A673 (cell line): Measurements from ENCODE around the gene METTL25.

ENCODE experiments used
- EZH2 ChIP-seq: fragments of 200-600 bp; sonication (generic); IDR thresholded peaks from 2 replicates; pipeline ENCODE4 v1.6.1; 2017; ENCODE audit warnings: borderline replicate concordance, low read depth, mild to moderate bottlenecking, mixed read lengths, antibody characterized with exemption, low read length; ENCODE audit not compliant: poor library complexity, severe bottlenecking
- TF ChIP-seq, protein P1 (sequence below): fragments of 300-800, 200-600 bp; sonication (generic); conservative IDR thresholded peaks from 2 replicates; pipeline ENCODE4 v1.5.1; 2017; ENCODE audit warnings: low read depth, mild to moderate bottlenecking, antibody characterized with exemption, low read length, moderate library complexity, mixed read lengths

DNA sequence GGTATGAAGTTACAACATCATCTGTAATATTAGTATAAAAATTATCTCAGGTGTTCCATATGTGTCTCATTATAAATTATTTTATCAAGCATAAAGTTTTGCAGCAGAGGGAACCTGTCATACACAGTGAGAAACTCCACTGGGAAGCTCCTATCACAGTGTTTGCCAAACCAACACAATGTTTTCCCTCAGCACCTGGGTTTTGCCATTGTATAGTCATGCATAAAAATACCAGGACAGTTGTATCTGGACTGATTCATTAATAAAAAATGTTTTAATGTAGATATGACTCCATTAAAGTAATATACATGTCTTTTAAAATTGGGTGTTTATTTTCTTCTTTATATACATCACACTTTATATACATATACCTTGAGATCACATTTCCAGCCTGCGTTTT is 56.6 kb downstream of the METTL25 start:
- TF ChIP-seq, protein P1, sequence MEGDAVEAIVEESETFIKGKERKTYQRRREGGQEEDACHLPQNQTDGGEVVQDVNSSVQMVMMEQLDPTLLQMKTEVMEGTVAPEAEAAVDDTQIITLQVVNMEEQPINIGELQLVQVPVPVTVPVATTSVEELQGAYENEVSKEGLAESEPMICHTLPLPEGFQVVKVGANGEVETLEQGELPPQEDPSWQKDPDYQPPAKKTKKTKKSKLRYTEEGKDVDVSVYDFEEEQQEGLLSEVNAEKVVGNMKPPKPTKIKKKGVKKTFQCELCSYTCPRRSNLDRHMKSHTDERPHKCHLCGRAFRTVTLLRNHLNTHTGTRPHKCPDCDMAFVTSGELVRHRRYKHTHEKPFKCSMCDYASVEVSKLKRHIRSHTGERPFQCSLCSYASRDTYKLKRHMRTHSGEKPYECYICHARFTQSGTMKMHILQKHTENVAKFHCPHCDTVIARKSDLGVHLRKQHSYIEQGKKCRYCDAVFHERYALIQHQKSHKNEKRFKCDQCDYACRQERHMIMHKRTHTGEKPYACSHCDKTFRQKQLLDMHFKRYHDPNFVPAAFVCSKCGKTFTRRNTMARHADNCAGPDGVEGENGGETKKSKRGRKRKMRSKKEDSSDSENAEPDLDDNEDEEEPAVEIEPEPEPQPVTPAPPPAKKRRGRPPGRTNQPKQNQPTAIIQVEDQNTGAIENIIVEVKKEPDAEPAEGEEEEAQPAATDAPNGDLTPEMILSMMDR, result no peak
- TF ChIP-seq EZH2, result no peak
